Dermis blood vessel endothelial cell (primary cell): ENCODE results near the gene CDKAL1. TPM values are rescaled to one million over a fixed set of nuclear protein-coding genes. Genes with fewer than 3 reads are reported as not detected.
"Not testable (repeated sequence)": the region's sequence is repeated elsewhere in the genome, so short reads cannot be mapped to it uniquely, and the experiment has no call there.

Experiments
- DNase-seq: peaks from one replicate; pipeline ENCODE4 v3.0.0; 2010
- total RNA-seq: library from RNA; depleted of rRNA; stranded (reverse); fragments of >200 nt; gene quantifications from 2 replicates; pipeline ENCODE4 v1.2.3, GENCODE V29; 2014

The CDKAL1 gene
- total RNA-seq, 1 donor from 2014 or later, result 28.1 TPM

- DNase-seq, result no peak
Measured at GRCh38 chr6:20554817-20555216, 20.6 kb downstream of the CDKAL1 start.

- DNase-seq, result no peak
Measured at GRCh38 chr6:20559924-20560551, 25.8 kb downstream of the CDKAL1 start.

GRCh38 chr6:20563377-20563776 is 29.1 kb downstream of the CDKAL1 start:
- no peak for DNase-seq

- DNase-seq, result peak; percentile 57
Measured at GRCh38 chr6:20564269-20564668, 30.0 kb downstream of the CDKAL1 start.

- peak; percentile 54 for DNase-seq
Measured at GRCh38 chr6:20564777-20565176, 30.5 kb downstream of the CDKAL1 start.

GRCh38 chr6:20565342-20565741 is 31.1 kb downstream of the CDKAL1 start:
- no peak for DNase-seq

GRCh38 chr6:20566109-20566508 is 31.9 kb downstream of the CDKAL1 start:
- no peak for DNase-seq

GRCh38 chr6:20569000-20569610 is 34.8 kb downstream of the CDKAL1 start:
- peak; percentile 17 for DNase-seq

GRCh38 chr6:20571261-20571660 is 37.0 kb downstream of the CDKAL1 start:
- no peak for DNase-seq

- no peak for DNase-seq
Measured at GRCh38 chr6:20572288-20572687, 38.0 kb downstream of the CDKAL1 start.

- peak; percentile 70 for DNase-seq
Measured at GRCh38 chr6:20572940-20573339, 38.7 kb downstream of the CDKAL1 start.

- no peak for DNase-seq
Measured at GRCh38 chr6:20574355-20574754, 40.1 kb downstream of the CDKAL1 start.

GRCh38 chr6:20575125-20575524 is 40.9 kb downstream of the CDKAL1 start:
- DNase-seq, result no peak

GRCh38 chr6:20575704-20576451 is 41.6 kb downstream of the CDKAL1 start:
- peak; percentile 45 for DNase-seq

- no peak for DNase-seq
Measured at GRCh38 chr6:20577173-20577688, 43.0 kb downstream of the CDKAL1 start.

GRCh38 chr6:20581070-20581469 is 46.8 kb downstream of the CDKAL1 start:
- no peak for DNase-seq

GRCh38 chr6:20582586-20583443 is 48.6 kb downstream of the CDKAL1 start:
- DNase-seq, result no peak

GRCh38 chr6:20583444-20583800 is 49.2 kb downstream of the CDKAL1 start:
- DNase-seq, result no peak

GRCh38 chr6:20584100-20584731 is 50.0 kb downstream of the CDKAL1 start:
- peak; percentile 27 for DNase-seq

GRCh38 chr6:20589266-20589665 is 55.0 kb downstream of the CDKAL1 start:
- peak; percentile 21 for DNase-seq

- not testable (repeated sequence) for DNase-seq
Measured at GRCh38 chr6:20590476-20590875, 56.2 kb downstream of the CDKAL1 start.

GRCh38 chr6:20594299-20594853 is 60.1 kb downstream of the CDKAL1 start:
- not testable (repeated sequence) for DNase-seq
